Skeletal muscle tissue (tissue), 4 donors: ENCODE results near the gene POLD2. TPM values are rescaled to one million over a fixed set of nuclear protein-coding genes. Genes with fewer than 3 reads are reported as not detected.

ENCODE experiments used
- H3K27ac ChIP-seq: one replicate; pipeline ENCODE4 v1.7.0; 2013; ENCODE audit warnings: mild to moderate bottlenecking, low read depth, low read length, inconsistent platforms
- H3K27me3 ChIP-seq, 3 donors: one replicate each; pipeline ENCODE4 v1.7.0; 2013; ENCODE audit warnings: low read length in 3 of 3; ENCODE audit not compliant: control insufficient read depth in 3 of 3, insufficient read depth in 3 of 3
- H3K36me3 ChIP-seq, 3 donors: one replicate each; pipeline ENCODE4 v1.7.0; 2013; ENCODE audit warnings: low read length in 3 of 3; ENCODE audit not compliant: control insufficient read depth in 3 of 3, insufficient read depth in 3 of 3
- H3K4me1 ChIP-seq, 3 donors: one replicate each; pipeline ENCODE4 v1.7.0; 2013; ENCODE audit warnings: low read length in 3 of 3, mild to moderate bottlenecking in 3 of 3; ENCODE audit not compliant: control insufficient read depth in 3 of 3, insufficient read depth in 3 of 3
- H3K4me3 ChIP-seq, 3 donors: one replicate each; pipeline ENCODE4 v1.7.0; 2013; ENCODE audit warnings: low read length in 3 of 3
- H3K9ac ChIP-seq, 3 donors: one replicate each; pipeline ENCODE4 v1.7.0; 2013; ENCODE audit warnings: low read length in 3 of 3, mild to moderate bottlenecking in 3 of 3, moderate library complexity in 2 of 3, low read depth in 1 of 3
- H3K9me3 ChIP-seq, 3 donors: one replicate each; pipeline ENCODE4 v1.7.0; 2013; ENCODE audit warnings: low read length in 3 of 3; ENCODE audit not compliant: control insufficient read depth in 3 of 3
- total RNA-seq: library from RNA; depleted of rRNA; stranded (reverse); fragments of >200 nt; gene quantifications from one replicate; pipeline ENCODE4 v1.2.3, GENCODE V29; 2014
- donor health status: Osteomylitis.

POLD2 gene
- total RNA-seq, 1 donor from 2014 or later, result 64.7 TPM

- Histone ChIP-seq H3K4me1 (peaks cover 53 to 65% (median 53%) of the 10 kb centered on the region in 3 donors), H3K4me3 (peak overlapping the region; percentile 64 to 72 (median 68)), H3K27me3 (no peaks in the 10 kb centered on the region), H3K36me3 (peaks cover 20 to 25% (median 22%) of the 10 kb centered on the region in 3 donors), H3K9me3 (no peaks in the 10 kb centered on the region), H3K9ac (peak overlapping the region; percentile 30 to 76 (median 64)), H3K27ac (peak overlapping the region; percentile 84)
These were observed 40.7 kb downstream of the POLD2 start for GRCh38 chr7:44082541-44083207.

GRCh38 chr7:44081266-44081748 lies 42.0 kb downstream of the POLD2 start:
- peak overlapping the region; percentile 47 to 77 (median 54) for H3K4me3 ChIP-seq
- no peaks in the 10 kb centered on the region for H3K27me3 ChIP-seq
- peak overlapping the region; percentile 19 to 90 (median 21) for H3K9ac ChIP-seq
- H3K27ac ChIP-seq, result peak overlapping the region; percentile 84
- no peaks in the 10 kb centered on the region for H3K9me3 ChIP-seq
- peaks cover 55 to 67% (median 59%) of the 10 kb centered on the region in 3 donors for H3K4me1 ChIP-seq
- H3K36me3 ChIP-seq, result peaks cover 27 to 35% (median 34%) of the 10 kb centered on the region in 3 donors

DNA sequence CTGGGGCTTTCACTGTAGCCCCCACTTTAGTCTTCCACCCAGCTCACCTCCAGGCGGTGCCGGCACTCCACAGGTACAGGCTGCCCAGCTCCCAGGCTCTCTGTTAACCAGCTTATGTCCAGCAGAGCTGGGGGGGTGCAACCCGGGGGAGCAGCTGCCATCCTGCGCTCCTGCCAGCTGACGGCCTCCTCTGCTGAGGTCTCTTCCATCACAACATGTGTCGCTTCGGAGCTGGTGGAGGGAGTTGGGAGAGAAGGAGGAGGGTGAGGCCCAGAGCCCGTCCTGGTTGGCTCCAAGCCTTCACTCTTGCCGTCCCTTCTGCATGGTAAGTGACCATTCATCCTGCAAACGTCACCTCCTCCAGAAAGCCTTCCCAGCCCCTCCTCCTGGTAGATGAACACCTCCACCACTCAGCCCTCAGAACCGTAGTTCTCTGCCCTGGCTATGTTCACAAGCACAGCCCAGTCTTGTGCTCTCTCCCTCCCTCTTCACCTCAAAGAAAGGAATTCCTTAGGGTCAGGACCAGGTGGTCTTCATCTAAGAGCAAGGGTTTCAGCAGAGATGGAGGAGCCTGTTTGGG lies 42.6 kb downstream of the POLD2 start:
- no peaks in the 10 kb centered on the region for H3K9me3 ChIP-seq
- H3K4me3 ChIP-seq, result peak overlapping the region; percentile 47 to 77 (median 54)
- H3K36me3 ChIP-seq, result peaks cover 32 to 40% (median 38%) of the 10 kb centered on the region in 3 donors
- H3K4me1 ChIP-seq, result peaks cover 58 to 67% (median 59%) of the 10 kb centered on the region in 3 donors
- no peaks in the 10 kb centered on the region for H3K27me3 ChIP-seq
- H3K9ac ChIP-seq, result peak overlapping the region; percentile 19 to 90 (median 21)
- peak overlapping the region; percentile 84 for H3K27ac ChIP-seq

DNA sequence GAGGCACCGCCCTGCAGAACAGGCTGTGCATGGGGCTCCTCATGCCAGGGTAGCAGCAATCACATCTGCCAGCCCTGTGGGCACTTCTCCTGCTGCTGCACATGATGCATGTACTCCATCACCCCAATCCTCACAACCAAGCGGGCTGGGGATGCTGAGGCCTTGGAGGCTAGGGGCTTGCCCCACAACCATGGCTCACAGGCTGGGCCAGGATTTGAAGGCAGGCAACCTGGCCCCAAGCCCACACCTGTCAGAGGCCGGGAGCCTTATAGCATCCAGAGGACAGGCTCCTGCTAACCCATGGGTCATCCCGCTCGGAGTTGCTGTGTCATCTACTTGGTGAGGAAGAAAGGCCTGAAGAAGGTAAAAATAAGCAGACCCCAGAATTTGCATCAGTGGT lies 43.2 kb downstream of the POLD2 start:
- Histone ChIP-seq H3K4me3 (peak overlapping the region in 1 of 3 donors; percentile 32), H3K9ac (peak overlapping the region in 2 of 3 donors; percentile 45 to 90), H3K4me1 (peaks cover 58 to 67% (median 59%) of the 10 kb centered on the region in 3 donors), H3K36me3 (peaks cover 38 to 46% (median 45%) of the 10 kb centered on the region in 3 donors), H3K27me3 (no peaks in the 10 kb centered on the region), H3K9me3 (no peaks in the 10 kb centered on the region), H3K27ac (peak overlapping the region; percentile 84)

GRCh38 chr7:44079331-44080021 lies 43.9 kb downstream of the POLD2 start:
- Histone ChIP-seq H3K9ac (peak overlapping the region; percentile 7 to 90 (median 45)), H3K4me1 (peaks cover 58 to 69% (median 59%) of the 10 kb centered on the region in 3 donors), H3K4me3 (no peak overlapping the region), H3K9me3 (no peaks in the 10 kb centered on the region), H3K27ac (peak overlapping the region; percentile 69), H3K27me3 (no peaks in the 10 kb centered on the region), H3K36me3 (peaks cover 38 to 50% (median 47%) of the 10 kb centered on the region in 3 donors)

DNA sequence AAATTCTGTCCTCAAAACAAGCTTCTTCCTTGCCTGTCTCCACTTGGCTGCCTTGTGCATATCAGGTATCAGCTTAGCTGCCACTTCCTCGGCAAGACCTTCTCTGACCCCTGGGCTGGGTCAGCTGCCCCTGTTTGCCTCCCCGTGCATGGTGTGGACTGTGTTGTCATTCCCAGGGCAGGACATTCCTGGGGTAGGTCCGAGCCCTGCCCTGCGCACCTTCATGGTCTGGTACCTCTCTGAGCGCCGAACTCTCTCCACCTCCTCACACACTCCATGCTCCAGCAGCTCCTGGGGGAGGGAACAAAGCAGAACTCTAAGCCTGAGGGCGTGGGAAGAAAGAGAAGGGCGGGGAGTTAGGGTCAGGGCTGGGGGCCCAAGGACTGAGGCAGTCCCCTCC lies 44.8 kb downstream of the POLD2 start:
- H3K27ac ChIP-seq, result peak overlapping the region; percentile 69
- H3K36me3 ChIP-seq, result peaks cover 38 to 50% (median 47%) of the 10 kb centered on the region in 3 donors
- no peaks in the 10 kb centered on the region for H3K27me3 ChIP-seq
- peak overlapping the region in 2 of 3 donors; percentile 7 to 90 for H3K9ac ChIP-seq
- H3K9me3 ChIP-seq, result no peaks in the 10 kb centered on the region
- H3K4me3 ChIP-seq, result no peak overlapping the region
- H3K4me1 ChIP-seq, result peaks cover 59 to 69% (median 61%) of the 10 kb centered on the region in 3 donors

GRCh38 chr7:44077681-44078091 lies 45.7 kb downstream of the POLD2 start:
- Histone ChIP-seq H3K9me3 (no peaks in the 10 kb centered on the region), H3K9ac (peak overlapping the region in 1 of 3 donors; percentile 45), H3K4me1 (peaks cover 67 to 72% (median 69%) of the 10 kb centered on the region in 3 donors), H3K36me3 (peaks cover 40 to 52% (median 47%) of the 10 kb centered on the region in 3 donors), H3K27ac (peak overlapping the region; percentile 28), H3K4me3 (peak overlapping the region in 1 of 3 donors; percentile 29), H3K27me3 (no peaks in the 10 kb centered on the region)

GRCh38 chr7:44077061-44077460 lies 46.3 kb downstream of the POLD2 start:
- Histone ChIP-seq H3K9me3 (no peaks in the 10 kb centered on the region), H3K27ac (no peak overlapping the region), H3K27me3 (no peaks in the 10 kb centered on the region), H3K4me1 (peaks cover 74 to 78% (median 75%) of the 10 kb centered on the region in 3 donors), H3K4me3 (no peak overlapping the region), H3K36me3 (peaks cover 41 to 56% (median 47%) of the 10 kb centered on the region in 3 donors), H3K9ac (peak overlapping the region in 2 of 3 donors; percentile 32 to 50)

DNA sequence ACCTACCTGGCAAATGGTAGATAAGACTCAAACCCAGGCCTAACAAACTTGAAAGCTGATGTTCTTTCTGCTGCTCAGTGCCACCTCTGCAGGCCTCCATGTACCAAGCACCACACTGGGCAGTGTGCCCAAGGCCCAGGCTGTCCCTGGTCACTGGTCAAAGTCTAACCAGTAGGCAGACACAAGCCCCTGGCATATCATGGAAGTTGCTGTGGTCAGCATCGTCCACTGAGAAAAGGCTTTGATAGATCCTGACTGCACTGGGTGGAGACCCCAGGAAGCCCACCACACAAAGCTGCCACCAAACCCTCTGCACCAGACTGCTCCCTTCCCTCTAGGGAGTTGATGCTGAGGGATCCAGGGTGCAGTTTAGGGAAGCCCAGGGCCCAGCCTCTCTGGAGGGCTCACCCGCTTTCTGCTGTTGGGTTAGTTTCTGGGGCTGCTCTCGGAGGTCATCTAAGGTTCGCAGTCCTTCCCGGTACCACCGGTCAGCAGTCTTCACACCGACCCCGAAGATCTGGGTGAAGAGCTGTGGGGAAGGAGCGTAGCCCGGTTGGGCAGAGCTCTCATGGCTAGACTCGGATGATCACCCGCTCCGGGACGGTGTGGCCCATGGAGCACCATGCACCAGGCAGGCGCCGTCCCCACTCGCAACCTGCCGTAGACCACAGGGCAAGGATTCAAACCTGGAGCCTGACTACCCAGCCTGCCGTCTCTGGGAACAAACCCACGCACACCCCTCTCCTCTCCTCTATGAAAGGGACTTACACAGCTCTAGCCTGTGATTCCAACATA lies 47.0 kb downstream of the POLD2 start:
- Histone ChIP-seq H3K4me1 (peaks cover 71 to 83% (median 79%) of the 10 kb centered on the region in 3 donors), H3K9ac (peak overlapping the region in 1 of 3 donors; percentile 50), H3K36me3 (peaks cover 41 to 56% (median 47%) of the 10 kb centered on the region in 3 donors), H3K4me3 (no peak overlapping the region), H3K27ac (no peak overlapping the region), H3K9me3 (no peaks in the 10 kb centered on the region), H3K27me3 (no peaks in the 10 kb centered on the region)
